ENCODE results near the gene ABCA7.
"Not testable (repeated sequence)": the region's sequence is repeated elsewhere in the genome, so short reads cannot be mapped to it uniquely, and the experiment has no call there.

ABCA7 gene

DNA sequence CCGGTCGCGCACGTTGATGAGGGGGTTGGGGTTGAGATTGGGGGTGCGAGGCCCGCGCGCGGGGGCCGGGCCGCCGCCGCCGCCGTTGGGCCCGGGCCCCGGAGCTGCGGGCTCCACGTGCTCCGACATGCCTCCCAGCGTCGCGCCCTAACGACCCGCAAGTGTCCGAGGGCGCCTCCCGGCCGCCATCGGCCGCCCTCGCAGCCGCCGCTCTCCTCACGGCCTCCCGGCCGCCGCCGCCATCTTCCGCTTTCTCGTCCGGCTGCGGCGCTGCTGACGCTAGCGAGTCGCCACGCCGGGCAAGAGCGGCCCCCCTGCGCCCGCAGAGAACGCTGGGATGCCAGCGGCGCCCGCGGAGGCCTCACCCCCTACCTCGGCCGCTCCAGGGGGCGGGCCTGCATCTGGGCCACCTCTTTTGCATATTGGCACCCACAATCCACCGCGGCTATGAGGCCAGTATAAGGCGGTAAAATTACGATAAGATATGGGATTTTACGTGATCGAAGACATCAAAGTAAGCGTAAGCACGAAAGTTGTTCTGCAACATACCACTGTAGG lies 19.0 kb upstream of the ABCA7 start, which contains the start of gene TMEM259:
Gene TMEM259, minus strand, starts transcription at position 256 of the 558 bp plus-strand sequence. Its CDS starts 127 bp downstream, at position 129.
- no peak for TF ChIP-seq CTCF (conservative IDR thresholded peaks at IDR 0.05; ENCODE audit: low read depth, low read length)
- no peaks in the 10 kb centered on the region for H3K36me3 ChIP-seq (ENCODE audit: insufficient read depth)
- peaks cover 5% of the 10 kb centered on the region; the same call in 1 of the 2 replicates for H4K20me1 ChIP-seq (ENCODE audit: insufficient read depth)
- H3K79me2 ChIP-seq (ENCODE audit: insufficient read depth, low read depth) = peaks cover 48% of the 10 kb centered on the region
- peak within 1 kb of the TSS; percentile 82 for H3K4me2 ChIP-seq
- no peaks in the 10 kb centered on the region for H3K27me3 ChIP-seq (ENCODE audit: insufficient read depth, low read depth)
- H3K9ac ChIP-seq = peak within 1 kb of the TSS; percentile 83; the same call in 1 of the 2 replicates
- peak within 1 kb of the TSS; percentile 48; the same call in 1 of the 2 replicates for H2AFZ ChIP-seq (ENCODE audit: low read depth)
- H3K4me1 ChIP-seq (ENCODE audit: low read depth, poor library complexity, severe bottlenecking) = peaks cover 29% of the 10 kb centered on the region
- H3K27ac ChIP-seq = peak within 1 kb of the TSS; percentile 67
- no peak within 1 kb of the TSS for H3K4me3 ChIP-seq (IDR thresholded peaks at IDR 0.05; ENCODE audit: insufficient read depth, low read depth, low read length)

DNA sequence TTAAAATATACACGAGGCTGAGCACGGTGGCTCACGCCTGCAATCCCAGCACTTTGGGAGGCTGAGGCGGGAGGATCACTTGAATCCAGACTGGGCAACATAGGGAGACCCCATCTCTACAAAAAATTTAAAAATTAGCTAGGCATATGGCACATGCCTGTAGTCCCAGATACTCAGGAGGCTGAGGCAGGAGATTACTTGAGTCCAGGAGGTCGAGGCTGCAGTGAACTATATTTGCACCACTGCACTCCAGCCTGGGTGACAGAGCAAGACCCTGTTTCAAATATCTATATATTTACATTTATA lies 16.1 kb upstream of the ABCA7 start:
- peaks cover 27% of the 10 kb centered on the region for H3K79me2 ChIP-seq (ENCODE audit: insufficient read depth, low read depth)
- not testable (repeated sequence) for H4K20me1 ChIP-seq (ENCODE audit: insufficient read depth); H3K4me3 ChIP-seq (IDR thresholded peaks at IDR 0.05; ENCODE audit: insufficient read depth, low read depth, low read length); H3K27me3 ChIP-seq (ENCODE audit: insufficient read depth, low read depth); H3K27ac ChIP-seq; H2AFZ ChIP-seq (ENCODE audit: low read depth); H3K4me2 ChIP-seq; H3K36me3 ChIP-seq (ENCODE audit: insufficient read depth); H3K9ac ChIP-seq
- H3K4me1 ChIP-seq (ENCODE audit: low read depth, poor library complexity, severe bottlenecking) = peaks cover 27% of the 10 kb centered on the region

DNA sequence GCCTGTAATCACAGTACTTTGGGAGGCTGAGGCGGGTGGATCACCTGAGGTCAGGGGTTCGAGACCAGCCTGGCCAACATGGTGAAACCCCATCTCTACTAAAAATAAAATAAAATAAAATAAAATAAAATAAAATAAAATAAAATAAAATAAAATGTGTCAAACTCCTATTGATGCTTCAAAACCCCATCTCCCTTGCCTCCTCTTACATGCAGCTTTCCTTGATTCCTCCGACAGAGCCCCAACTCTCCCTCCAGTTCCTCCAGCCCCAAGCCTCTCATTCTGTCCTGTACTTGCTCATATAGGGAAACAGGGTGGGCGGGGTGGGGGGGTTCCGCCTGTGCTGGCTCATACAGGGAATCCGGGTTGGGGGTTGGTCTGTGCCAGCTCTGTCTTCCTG lies 14.8 kb upstream of the ABCA7 start:
- H3K4me3 ChIP-seq (IDR thresholded peaks at IDR 0.05; ENCODE audit: insufficient read depth, low read depth, low read length); H3K36me3 ChIP-seq (ENCODE audit: insufficient read depth); H3K27me3 ChIP-seq (ENCODE audit: insufficient read depth, low read depth); H3K4me2 ChIP-seq; H4K20me1 ChIP-seq (ENCODE audit: insufficient read depth); H3K9ac ChIP-seq; H2AFZ ChIP-seq (ENCODE audit: low read depth); H3K27ac ChIP-seq: not testable (repeated sequence)
- H3K4me1 ChIP-seq (ENCODE audit: low read depth, poor library complexity, severe bottlenecking) = peaks cover 29% of the 10 kb centered on the region
- peaks cover 14% of the 10 kb centered on the region for H3K79me2 ChIP-seq (ENCODE audit: insufficient read depth, low read depth)

DNA sequence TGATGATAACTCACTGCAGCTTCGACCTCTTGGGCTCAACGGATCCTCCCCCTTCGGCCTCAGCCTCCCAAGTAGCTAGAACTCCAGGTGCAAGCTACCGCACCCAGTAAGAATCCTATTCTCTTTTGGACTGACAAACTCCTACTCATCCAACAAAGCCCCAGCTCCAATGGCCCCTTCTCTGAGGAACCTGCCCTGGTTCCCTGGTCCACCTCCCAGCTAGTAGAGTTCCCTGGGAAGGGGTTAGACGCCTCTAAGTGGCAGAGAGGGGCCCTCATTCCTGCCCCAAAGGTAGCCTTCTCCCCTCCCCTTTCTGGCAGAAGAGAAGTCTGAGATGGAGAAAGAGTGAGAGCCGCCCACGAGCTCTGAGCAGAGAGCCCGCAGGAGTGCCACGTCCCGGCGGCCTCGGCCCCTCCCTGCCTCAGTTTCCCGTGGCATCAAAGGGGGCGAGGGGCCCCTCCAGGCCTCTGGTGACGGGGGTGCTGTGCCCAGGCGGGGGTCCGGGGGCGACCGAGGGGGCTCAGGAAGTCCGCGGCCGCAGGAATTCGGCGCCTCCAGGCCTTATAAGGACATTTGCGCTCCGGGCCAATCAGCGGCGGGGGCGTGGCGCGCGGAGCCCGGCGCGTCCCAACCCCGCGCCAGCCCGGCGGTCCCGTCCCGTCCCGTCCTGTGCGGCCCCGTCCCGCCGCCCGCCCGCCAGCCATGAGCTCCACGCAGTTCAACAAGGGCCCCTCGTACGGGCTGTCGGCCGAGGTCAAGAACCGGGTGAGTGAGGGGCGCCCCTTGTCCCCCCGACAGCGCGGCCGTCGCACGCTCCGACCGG lies 13.7 kb upstream of the ABCA7 start, which contains the start of gene CNN2:
Gene CNN2, plus strand, starts transcription at position 649 of the 823 bp plus-strand sequence. Its CDS starts 54 bp downstream, at position 703.
- H3K4me3 ChIP-seq (IDR thresholded peaks at IDR 0.05; ENCODE audit: insufficient read depth, low read depth, low read length) = no peak within 1 kb of the TSS

More for the DNA sequence above, 13.7 kb upstream of the ABCA7 start, which contains the start of gene CNN2:
- Histone ChIP-seq H3K4me2 (peak within 1 kb of the TSS; percentile 80), H3K79me2 (ENCODE audit: insufficient read depth, low read depth) (peaks cover 8% of the 10 kb centered on the region; the same call in 1 of the 2 replicates), H4K20me1 (ENCODE audit: insufficient read depth) (no peaks in the 10 kb centered on the region), H3K36me3 (ENCODE audit: insufficient read depth) (no peaks in the 10 kb centered on the region), H3K4me1 (ENCODE audit: low read depth, poor library complexity, severe bottlenecking) (peaks cover 39% of the 10 kb centered on the region), H2AFZ (ENCODE audit: low read depth) (peak within 1 kb of the TSS; percentile 65; the same call in 1 of the 2 replicates), H3K27ac (peak within 1 kb of the TSS; percentile 38), H3K9ac (peak within 1 kb of the TSS; percentile 29; the same call in 1 of the 2 replicates), H3K27me3 (ENCODE audit: insufficient read depth, low read depth) (no peaks in the 10 kb centered on the region)
- TF ChIP-seq CTCF (conservative IDR thresholded peaks at IDR 0.05; ENCODE audit: low read depth, low read length) = no peak

Measured in KMS-11 (cell line).